Neural crest cell (in vitro differentiated cells): ENCODE data around the gene TNFAIP2. TPM values are rescaled to one million over a fixed set of nuclear protein-coding genes. Genes with fewer than 3 reads are reported as not detected.

Source experiments
- DNase-seq: peaks from one replicate; pipeline ENCODE4 v3.0.0; 2021; ENCODE audit warnings: low read depth, mixed read lengths, low spot score
- H3K27ac Mint-ChIP-seq: one replicate; pipeline ENCODE4 v1.8.0; 2021; ENCODE audit warnings: mild to moderate bottlenecking, mixed read lengths; ENCODE audit not compliant: unreplicated experiment
- H3K27me3 Mint-ChIP-seq: 2 replicates; pipeline ENCODE4 v1.8.0; 2021; ENCODE audit warnings: low read depth, mild to moderate bottlenecking, mixed read lengths
- H3K36me3 Mint-ChIP-seq: 2 replicates; pipeline ENCODE4 v1.8.0; 2021; ENCODE audit warnings: low read depth, mild to moderate bottlenecking, mixed read lengths
- H3K4me1 Mint-ChIP-seq: 2 replicates; pipeline ENCODE4 v1.8.0; 2021; ENCODE audit warnings: mixed read lengths
- H3K4me3 Mint-ChIP-seq: one replicate; pipeline ENCODE4 v1.8.0; 2021; ENCODE audit warnings: mild to moderate bottlenecking, mixed read lengths
- H3K9me3 Mint-ChIP-seq: 2 replicates; pipeline ENCODE4 v1.8.0; 2021; ENCODE audit warnings: mixed read lengths
- CTCF ChIP-seq: fragments of 200-600 bp; sonication (generic); conservative IDR thresholded peaks from 2 replicates; pipeline ENCODE4 v1.5.0; 2021; ENCODE audit warnings: antibody characterized with exemption, mild to moderate bottlenecking
- total RNA-seq: library from RNA; stranded (reverse); gene quantifications from 2 replicates; pipeline ENCODE4 v1.2.1, GENCODE V29; 2021

Gene TNFAIP2
- total RNA-seq, 1 donor from 2014 or later = 11.6 TPM

- no peak for DNase-seq
- Mint-ChIP-seq H3K27me3 (peaks cover 37% of the 10 kb centered on the region), H3K4me1 (peaks cover 15% of the 10 kb centered on the region), H3K36me3 (no peaks in the 10 kb centered on the region), H3K4me3 (no peak overlapping the region), H3K27ac (no peak overlapping the region), H3K9me3 (no peaks in the 10 kb centered on the region)
- TF ChIP-seq CTCF = no peak
Measured at GRCh38 chr14:103138301-103139131, 15.3 kb downstream of the TNFAIP2 start.

DNA sequence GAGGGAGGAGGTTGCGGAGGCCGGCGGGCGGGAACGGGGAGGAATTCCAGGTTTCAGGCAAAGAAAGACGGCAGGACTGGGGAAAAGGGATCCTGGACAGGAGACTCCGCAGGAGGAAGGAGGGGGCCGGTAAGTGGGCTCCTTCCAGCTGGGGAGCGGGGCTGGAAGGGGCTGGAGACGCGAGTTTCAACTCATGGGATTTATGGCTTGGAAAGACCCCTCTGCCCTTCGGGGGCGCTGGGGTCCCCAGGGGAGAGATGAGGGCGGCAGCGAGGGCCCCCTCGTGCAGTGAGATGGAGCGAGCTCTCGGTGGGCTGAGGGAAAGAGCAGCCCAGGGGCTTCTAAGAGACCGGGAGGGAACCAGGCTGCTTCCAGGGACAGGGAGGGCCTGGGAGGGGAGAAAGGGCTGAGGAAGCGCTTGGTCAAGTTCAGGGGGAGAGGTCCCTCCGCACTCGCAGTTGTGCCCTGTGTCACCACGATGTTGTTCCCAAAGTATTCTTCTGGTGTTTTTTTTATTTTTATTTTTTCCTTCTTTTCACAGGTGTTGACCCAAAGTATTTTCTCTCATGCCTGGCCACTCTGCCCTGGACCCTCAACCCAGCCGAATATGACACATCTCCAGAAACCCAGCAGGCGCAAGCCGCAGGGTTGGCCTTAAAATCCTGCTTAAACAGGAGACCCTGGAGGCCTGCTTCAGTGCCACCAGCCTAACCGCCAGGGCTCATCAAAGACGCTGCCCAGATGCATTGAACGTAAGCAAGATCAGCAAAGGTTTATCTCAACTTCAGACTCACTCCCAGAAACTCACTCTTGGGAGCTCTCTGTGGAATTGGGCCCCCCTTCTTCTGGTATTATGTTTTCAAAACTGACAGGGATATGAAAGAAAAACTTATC lies 16.1 kb downstream of the TNFAIP2 start:
- no peaks in the 10 kb centered on the region for H3K36me3 Mint-ChIP-seq
- H3K4me3 Mint-ChIP-seq = peak overlapping the region; percentile 75
- peaks cover 37% of the 10 kb centered on the region for H3K27me3 Mint-ChIP-seq
- H3K4me1 Mint-ChIP-seq = peaks cover 15% of the 10 kb centered on the region
- no peak for DNase-seq
- TF ChIP-seq CTCF = no peak
- H3K27ac Mint-ChIP-seq = no peak overlapping the region
- H3K9me3 Mint-ChIP-seq = no peaks in the 10 kb centered on the region

GRCh38 chr14:103140316-103141109 lies 17.3 kb downstream of the TNFAIP2 start:
- no peak for TF ChIP-seq CTCF
- DNase-seq = no peak
- peaks cover 37% of the 10 kb centered on the region for H3K27me3 Mint-ChIP-seq
- H3K9me3 Mint-ChIP-seq = no peaks in the 10 kb centered on the region
- H3K4me1 Mint-ChIP-seq = peaks cover 15% of the 10 kb centered on the region
- no peak overlapping the region for H3K4me3 Mint-ChIP-seq
- no peak overlapping the region for H3K27ac Mint-ChIP-seq
- no peaks in the 10 kb centered on the region for H3K36me3 Mint-ChIP-seq

DNA sequence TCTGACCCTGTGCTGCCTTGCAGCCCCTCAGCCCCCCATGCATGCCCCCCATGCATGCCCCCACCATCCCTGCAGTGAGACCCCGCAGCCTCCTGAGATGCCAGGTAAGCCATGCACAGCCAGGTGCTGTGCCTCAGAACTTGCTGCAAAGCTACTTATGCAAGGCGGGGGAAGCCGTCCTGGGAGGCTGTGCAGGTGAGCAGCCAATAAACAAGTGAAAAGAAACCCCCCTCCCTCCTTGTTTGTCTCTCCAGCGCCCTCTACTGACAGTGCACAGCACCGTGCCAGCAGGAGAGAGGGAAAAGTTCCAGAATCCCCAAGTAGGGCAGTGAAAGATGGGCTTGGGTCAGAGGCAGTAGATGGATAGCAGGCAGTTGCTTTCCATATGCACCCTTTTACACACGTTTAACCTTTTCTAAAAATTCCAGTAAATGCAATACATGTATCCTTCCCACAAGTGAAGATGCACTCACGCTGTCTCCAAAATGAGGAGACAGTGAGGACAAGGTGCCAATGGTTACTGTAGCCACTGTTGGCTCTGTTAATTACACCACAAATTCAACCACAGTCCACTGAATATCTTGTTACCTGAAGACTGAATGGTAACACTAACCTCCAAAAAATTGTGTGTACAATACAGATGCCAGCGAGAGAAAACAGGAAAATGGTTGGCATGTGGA lies 18.0 kb downstream of the TNFAIP2 start:
- peak; percentile 54 for TF ChIP-seq CTCF
- Mint-ChIP-seq H3K36me3 (no peaks in the 10 kb centered on the region), H3K27me3 (peaks cover 37% of the 10 kb centered on the region), H3K4me1 (peaks cover 15% of the 10 kb centered on the region), H3K4me3 (no peak overlapping the region), H3K27ac (no peak overlapping the region), H3K9me3 (no peaks in the 10 kb centered on the region)
- no peak for DNase-seq

DNA sequence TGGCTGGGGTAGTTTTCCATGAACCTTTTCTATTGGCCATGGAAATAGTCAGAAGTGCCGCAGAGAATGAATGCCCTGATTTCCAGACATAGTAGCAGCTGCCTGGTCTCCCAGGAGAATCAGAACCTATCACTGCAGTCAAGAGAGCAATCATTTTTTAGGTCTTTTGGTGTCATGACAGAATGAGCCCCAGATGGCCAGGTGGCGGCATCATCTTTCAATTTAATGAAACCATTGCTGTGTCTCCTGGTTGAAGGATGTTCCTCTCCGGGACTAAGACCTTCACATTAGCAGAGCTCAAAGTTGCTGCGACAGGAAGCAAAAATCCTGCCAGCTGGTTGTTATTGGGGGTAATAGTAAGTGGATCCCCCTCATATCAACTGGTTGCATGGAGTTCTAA lies 18.8 kb downstream of the TNFAIP2 start:
- Mint-ChIP-seq H3K27ac (no peak overlapping the region), H3K27me3 (peaks cover 37% of the 10 kb centered on the region), H3K9me3 (no peaks in the 10 kb centered on the region), H3K4me1 (peaks cover 11% of the 10 kb centered on the region), H3K4me3 (no peak overlapping the region), H3K36me3 (no peaks in the 10 kb centered on the region)
- TF ChIP-seq CTCF = no peak
- DNase-seq = no peak
